Ovary (tissue), 3 donors: ENCODE measurements around the gene LCP2.

Source experiments
- EP300 ChIP-seq: sonication (generic); formaldehyde crosslinking; IDR thresholded peaks from one replicate; pipeline ENCODE4 v1.6.1; 2017; ENCODE audit warnings: antibody characterized with exemption
- POLR2A ChIP-seq: fragments of 450-650 bp; IDR thresholded peaks from one replicate; pipeline ENCODE4 v1.6.1; 2017; ENCODE audit warnings: antibody characterized with exemption, mild to moderate bottlenecking, moderate library complexity
- TF ChIP-seq, protein P1 (sequence below), 3 donors: fragments of 450-650 bp in 2 of 3; fragments of 200-600 bp in 1 of 3; IDR thresholded peaks; one replicate each; pipeline versions ENCODE4 v1.5.1 to v1.8.0; 2016 to 2022; ENCODE audit warnings: antibody characterized with exemption in 3 of 3, mild to moderate bottlenecking in 1 of 3
- donor health status: DM: no; HTN: no; CAD: no.

DNA sequence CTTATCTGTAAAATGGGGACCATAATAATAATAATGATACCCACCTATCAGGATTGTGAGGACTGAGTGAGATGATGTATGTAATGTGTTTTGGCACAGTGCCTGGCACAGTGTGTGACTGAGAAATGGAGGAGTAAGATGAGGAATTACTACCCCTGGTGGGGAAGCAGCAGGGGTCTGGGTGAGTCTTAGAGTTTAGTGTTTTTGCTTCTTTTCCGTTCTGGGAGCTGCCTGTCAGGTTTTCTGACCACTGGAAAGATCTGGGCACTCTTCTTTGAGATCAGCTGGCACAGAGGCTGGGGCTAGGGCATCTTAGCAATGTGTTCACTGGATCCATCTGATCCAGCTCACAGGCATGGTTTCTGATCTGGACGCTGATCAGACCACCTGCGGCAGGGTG lies 8.5 kb downstream of the LCP2 start:
- TF ChIP-seq, protein P1, sequence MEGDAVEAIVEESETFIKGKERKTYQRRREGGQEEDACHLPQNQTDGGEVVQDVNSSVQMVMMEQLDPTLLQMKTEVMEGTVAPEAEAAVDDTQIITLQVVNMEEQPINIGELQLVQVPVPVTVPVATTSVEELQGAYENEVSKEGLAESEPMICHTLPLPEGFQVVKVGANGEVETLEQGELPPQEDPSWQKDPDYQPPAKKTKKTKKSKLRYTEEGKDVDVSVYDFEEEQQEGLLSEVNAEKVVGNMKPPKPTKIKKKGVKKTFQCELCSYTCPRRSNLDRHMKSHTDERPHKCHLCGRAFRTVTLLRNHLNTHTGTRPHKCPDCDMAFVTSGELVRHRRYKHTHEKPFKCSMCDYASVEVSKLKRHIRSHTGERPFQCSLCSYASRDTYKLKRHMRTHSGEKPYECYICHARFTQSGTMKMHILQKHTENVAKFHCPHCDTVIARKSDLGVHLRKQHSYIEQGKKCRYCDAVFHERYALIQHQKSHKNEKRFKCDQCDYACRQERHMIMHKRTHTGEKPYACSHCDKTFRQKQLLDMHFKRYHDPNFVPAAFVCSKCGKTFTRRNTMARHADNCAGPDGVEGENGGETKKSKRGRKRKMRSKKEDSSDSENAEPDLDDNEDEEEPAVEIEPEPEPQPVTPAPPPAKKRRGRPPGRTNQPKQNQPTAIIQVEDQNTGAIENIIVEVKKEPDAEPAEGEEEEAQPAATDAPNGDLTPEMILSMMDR (IDR thresholded peaks at IDR 0.05) = no peak
- no peak for TF ChIP-seq POLR2A
- no peak for TF ChIP-seq EP300
